GM12875 (cell line): ENCODE results near the gene C16orf95.

Source experiments
- H3K4me3 ChIP-seq: one replicate; pipeline ENCODE4 v1.5.1; 2011; ENCODE audit warnings: low read depth, low read length, control low read depth
- TF ChIP-seq, protein P1 (sequence below): IDR thresholded peaks from 2 replicates; pipeline ENCODE4 v1.5.1; 2011; ENCODE audit warnings: low read depth, mild to moderate bottlenecking, control low read depth, inconsistent platforms, low read length, moderate library complexity, borderline replicate concordance; ENCODE audit not compliant: insufficient read depth

C16orf95 gene

DNA sequence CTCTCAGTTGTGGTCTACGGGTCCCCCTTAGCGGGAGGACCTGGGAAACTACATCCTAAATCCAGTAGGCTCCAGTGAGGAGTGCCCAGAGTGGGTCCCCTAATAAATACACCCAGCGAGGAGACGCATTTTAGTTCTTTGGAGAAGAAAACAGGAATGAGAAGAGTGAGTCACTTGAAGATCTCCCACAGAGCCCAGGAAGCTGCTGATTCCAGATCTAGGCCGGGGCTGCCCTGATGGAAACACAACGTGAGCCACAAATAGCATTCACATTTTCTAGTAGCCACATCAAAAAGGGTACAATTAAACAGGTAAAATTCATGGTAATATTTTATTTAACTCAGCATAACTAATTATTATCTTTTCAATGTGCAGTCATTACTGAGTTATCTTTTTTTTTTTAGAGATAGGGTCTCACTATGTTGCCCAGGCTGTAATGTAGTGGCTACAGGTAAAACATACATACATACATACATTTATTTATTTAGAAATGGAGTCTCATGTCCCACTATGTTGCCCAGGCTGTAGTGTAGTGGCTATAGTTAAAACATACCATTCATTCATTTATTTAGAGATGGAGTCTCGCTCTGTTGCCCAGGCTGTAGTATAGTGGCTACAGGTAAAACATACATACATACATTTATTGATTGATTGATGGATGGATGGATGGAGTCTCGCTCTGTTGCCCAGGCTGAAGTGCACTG is 44.9 kb upstream of the C16orf95 start:
- H3K4me3 ChIP-seq = no peak overlapping the region
- TF ChIP-seq, protein P1, sequence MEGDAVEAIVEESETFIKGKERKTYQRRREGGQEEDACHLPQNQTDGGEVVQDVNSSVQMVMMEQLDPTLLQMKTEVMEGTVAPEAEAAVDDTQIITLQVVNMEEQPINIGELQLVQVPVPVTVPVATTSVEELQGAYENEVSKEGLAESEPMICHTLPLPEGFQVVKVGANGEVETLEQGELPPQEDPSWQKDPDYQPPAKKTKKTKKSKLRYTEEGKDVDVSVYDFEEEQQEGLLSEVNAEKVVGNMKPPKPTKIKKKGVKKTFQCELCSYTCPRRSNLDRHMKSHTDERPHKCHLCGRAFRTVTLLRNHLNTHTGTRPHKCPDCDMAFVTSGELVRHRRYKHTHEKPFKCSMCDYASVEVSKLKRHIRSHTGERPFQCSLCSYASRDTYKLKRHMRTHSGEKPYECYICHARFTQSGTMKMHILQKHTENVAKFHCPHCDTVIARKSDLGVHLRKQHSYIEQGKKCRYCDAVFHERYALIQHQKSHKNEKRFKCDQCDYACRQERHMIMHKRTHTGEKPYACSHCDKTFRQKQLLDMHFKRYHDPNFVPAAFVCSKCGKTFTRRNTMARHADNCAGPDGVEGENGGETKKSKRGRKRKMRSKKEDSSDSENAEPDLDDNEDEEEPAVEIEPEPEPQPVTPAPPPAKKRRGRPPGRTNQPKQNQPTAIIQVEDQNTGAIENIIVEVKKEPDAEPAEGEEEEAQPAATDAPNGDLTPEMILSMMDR = no peak

- no peak overlapping the region for H3K4me3 ChIP-seq
- TF ChIP-seq, protein P1 = no peak
These were observed 43.8 kb upstream of the C16orf95 start for GRCh38 chr16:87360862-87361610.

- TF ChIP-seq, protein P1 = no peak
- no peak overlapping the region for H3K4me3 ChIP-seq
These were observed 41.9 kb upstream of the C16orf95 start for GRCh38 chr16:87359121-87359520.

DNA sequence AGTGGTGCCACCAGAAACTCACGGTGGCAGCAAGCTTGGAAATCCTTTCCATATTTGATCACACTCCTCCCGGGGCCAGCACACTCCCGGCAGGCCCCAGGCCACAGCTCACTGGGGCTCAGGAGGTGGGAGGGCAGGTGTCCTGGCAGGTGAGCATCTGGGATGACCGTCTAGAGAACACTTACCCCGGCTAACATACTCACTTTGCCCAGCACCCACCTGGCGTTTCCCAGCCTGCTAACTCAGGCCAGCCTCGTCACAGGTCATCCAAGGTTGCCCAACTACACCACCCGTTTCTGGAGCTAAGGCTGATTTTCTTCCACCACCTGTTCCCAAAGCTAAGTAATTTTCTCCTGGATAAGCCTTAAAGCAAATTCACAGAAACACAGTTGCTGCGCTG is 41.5 kb upstream of the C16orf95 start:
- TF ChIP-seq, protein P1 = no peak
- H3K4me3 ChIP-seq = no peak overlapping the region

DNA sequence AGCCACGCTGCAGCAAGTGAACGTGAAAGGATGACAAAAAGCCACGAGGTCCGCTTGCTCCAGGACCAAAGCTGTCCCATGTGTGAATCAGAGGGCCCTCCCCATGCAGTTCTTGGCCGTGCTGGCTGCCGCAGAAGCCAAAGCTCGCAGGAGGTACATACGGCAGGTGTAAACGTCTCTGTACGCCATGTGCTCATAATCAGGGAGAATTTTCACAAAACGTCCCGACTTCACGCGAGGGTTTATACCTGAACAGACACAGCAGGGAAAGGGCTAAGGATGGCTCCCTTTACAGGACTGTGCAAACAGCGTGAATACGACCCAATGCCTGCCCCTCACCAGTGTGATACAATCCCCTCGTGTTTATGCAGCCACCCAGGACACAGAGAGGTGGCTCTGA is 41.1 kb upstream of the C16orf95 start:
- TF ChIP-seq, protein P1 = no peak
- no peak overlapping the region for H3K4me3 ChIP-seq

DNA sequence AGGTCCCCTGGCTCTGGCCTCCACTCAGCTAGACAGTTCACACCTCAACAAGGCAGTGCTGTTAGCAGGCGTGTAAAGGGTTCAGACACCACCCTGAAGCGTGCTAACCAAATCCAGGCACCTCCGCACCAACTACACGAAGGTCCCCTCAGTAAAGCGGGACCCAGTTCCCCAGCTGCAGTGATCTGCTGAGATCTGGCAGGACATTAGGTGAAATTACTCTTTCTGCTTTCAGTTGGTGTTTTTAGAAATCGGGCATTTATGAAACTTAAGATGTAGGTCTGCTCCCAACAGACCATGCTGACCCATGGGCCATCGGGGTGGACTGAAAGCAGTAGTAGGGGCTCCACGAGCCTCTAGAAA is 39.3 kb upstream of the C16orf95 start:
- TF ChIP-seq, protein P1 = no peak
- no peak overlapping the region for H3K4me3 ChIP-seq

DNA sequence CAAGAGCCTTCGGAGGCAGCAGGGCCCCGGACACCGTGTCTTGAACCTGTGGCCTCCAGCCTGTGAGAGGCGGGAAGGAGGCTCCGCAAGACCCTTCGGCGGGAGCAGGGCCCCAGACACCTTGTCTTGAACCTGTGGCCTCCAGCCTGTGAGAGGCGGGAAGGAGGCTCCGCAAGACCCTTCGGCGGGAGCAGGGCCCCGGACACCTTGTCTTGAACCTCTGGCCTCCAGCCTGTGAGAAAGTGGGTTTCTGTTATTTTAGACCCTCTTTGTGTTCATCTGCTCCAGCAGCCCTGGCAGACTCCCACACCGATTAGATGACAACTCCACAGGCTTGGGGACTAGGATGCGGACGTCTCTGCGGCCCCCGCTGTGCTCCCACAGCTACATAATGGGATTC is 36.4 kb upstream of the C16orf95 start:
- H3K4me3 ChIP-seq = no peak overlapping the region
- TF ChIP-seq, protein P1 = no peak
